ENCODE measurements around the gene XRCC4.

Gene XRCC4

DNA sequence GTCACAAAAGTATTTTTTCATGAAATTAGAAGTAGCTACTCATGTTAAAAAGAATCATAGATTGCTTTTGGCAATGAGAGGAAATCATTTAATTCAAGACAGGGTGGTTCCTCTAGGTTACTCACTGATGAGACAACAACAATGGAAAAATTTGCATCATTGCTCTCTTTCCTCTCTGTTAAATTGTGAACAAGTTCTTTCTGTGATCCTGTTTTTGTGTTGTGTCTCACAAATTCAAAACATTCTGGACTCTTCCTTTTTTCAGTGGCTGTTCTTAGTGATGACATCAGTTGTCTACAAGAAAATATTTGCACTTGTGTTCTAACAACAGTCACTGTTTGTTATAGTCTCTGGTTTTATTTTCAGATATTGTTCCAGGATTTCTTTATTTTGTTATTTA, 95.3 kb downstream of the XRCC4 start:
- Histone ChIP-seq H3K27ac (ENCODE audit: poor library complexity, severe bottlenecking) (no peak overlapping the region), H3K27me3 (ENCODE audit: insufficient read depth, poor library complexity, severe bottlenecking) (no peaks in the 10 kb centered on the region), H3K4me3 (ENCODE audit: severe bottlenecking) (no peak overlapping the region), H3K4me1 (ENCODE audit: insufficient read depth, poor library complexity, severe bottlenecking) (no peaks in the 10 kb centered on the region), H3K9me3 (ENCODE audit: severe bottlenecking) (no peaks in the 10 kb centered on the region), H3K36me3 (ENCODE audit: low read depth) (no peaks in the 10 kb centered on the region)
- DNase-seq (ENCODE audit: low spot score): no peak
- TF ChIP-seq, protein P1, sequence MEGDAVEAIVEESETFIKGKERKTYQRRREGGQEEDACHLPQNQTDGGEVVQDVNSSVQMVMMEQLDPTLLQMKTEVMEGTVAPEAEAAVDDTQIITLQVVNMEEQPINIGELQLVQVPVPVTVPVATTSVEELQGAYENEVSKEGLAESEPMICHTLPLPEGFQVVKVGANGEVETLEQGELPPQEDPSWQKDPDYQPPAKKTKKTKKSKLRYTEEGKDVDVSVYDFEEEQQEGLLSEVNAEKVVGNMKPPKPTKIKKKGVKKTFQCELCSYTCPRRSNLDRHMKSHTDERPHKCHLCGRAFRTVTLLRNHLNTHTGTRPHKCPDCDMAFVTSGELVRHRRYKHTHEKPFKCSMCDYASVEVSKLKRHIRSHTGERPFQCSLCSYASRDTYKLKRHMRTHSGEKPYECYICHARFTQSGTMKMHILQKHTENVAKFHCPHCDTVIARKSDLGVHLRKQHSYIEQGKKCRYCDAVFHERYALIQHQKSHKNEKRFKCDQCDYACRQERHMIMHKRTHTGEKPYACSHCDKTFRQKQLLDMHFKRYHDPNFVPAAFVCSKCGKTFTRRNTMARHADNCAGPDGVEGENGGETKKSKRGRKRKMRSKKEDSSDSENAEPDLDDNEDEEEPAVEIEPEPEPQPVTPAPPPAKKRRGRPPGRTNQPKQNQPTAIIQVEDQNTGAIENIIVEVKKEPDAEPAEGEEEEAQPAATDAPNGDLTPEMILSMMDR (IDR thresholded peaks at IDR 0.05; ENCODE audit: poor library complexity, severe bottlenecking): no peak
- no peak for ATAC-seq (ENCODE audit: low read depth)

DNA sequence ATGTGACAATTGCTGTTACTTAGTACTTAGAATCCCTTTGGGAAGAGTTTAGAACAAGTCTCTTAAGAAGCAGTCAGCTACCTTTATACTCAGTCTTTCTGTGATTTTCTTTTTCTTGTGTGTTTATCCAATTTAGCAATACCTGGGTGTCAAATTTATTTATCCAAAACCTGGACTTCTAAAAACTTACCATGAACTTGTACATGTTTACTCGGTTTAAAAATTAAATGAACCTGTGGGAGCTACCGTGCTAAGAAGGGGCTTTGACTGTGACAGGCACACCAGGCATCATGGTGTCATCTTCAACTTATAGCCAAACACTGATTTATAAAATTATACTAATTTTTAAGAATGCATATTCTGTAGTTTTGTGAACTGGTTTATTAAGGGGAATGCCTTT, 96.5 kb downstream of the XRCC4 start:
- no peak overlapping the region for H3K4me3 ChIP-seq (ENCODE audit: severe bottlenecking)
- no peaks in the 10 kb centered on the region for H3K27me3 ChIP-seq (ENCODE audit: insufficient read depth, poor library complexity, severe bottlenecking)
- H3K4me1 ChIP-seq (ENCODE audit: insufficient read depth, poor library complexity, severe bottlenecking): no peaks in the 10 kb centered on the region
- H3K36me3 ChIP-seq (ENCODE audit: low read depth): no peaks in the 10 kb centered on the region
- DNase-seq (ENCODE audit: low spot score) (no peak), ATAC-seq (ENCODE audit: low read depth) (no peak)
- TF ChIP-seq, protein P1 (IDR thresholded peaks at IDR 0.05; ENCODE audit: poor library complexity, severe bottlenecking): no peak
- H3K27ac ChIP-seq (ENCODE audit: poor library complexity, severe bottlenecking): no peak overlapping the region
- H3K9me3 ChIP-seq (ENCODE audit: severe bottlenecking): no peaks in the 10 kb centered on the region

DNA sequence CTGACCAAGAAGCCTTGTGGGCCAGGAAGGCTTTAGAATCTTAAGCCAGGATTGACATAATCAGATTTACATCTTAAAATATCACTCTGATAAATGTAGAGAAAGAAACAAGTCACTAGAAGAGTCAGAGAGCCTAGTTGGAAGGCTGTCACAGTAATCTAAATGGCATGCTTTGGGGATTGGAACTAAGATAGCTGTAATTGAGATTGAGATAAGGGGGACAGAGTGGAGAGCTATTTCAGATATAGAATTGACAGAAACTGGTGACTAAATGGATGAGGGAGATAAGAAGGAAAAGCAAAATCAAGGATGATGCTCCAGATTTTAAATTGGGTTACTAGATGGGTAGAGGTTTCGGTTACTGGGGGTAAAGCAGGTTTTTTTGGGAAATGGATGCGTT, 100.5 kb downstream of the XRCC4 start:
- DNase-seq (ENCODE audit: low spot score) (no peak), ATAC-seq (ENCODE audit: low read depth) (no peak)
- Histone ChIP-seq H3K9me3 (ENCODE audit: severe bottlenecking) (no peaks in the 10 kb centered on the region), H3K4me1 (ENCODE audit: insufficient read depth, poor library complexity, severe bottlenecking) (no peaks in the 10 kb centered on the region), H3K36me3 (ENCODE audit: low read depth) (no peaks in the 10 kb centered on the region), H3K27me3 (ENCODE audit: insufficient read depth, poor library complexity, severe bottlenecking) (no peaks in the 10 kb centered on the region), H3K27ac (ENCODE audit: poor library complexity, severe bottlenecking) (no peak overlapping the region), H3K4me3 (ENCODE audit: severe bottlenecking) (no peak overlapping the region)
- TF ChIP-seq, protein P1 (IDR thresholded peaks at IDR 0.05; ENCODE audit: poor library complexity, severe bottlenecking): no peak

DNA sequence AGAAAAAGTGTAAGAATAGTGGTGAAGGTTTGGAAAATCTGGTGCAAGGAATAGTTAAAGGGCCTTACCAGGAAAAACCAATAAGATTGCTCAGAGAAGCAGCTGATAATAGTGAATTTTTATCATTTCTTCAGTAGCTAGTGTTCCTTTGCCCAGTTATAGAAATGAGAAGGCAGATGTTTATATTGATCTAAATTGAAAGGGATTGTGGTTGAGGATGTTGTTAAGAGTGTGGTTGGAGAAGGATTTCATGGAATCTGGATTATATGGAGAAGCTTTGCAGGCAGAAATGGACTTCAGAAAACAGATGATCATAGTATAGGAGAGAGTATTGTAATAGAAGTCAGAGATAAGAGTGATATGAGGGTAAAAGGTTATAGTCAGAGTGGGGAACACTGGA, 102.6 kb downstream of the XRCC4 start:
- Histone ChIP-seq H3K9me3 (ENCODE audit: severe bottlenecking) (no peaks in the 10 kb centered on the region), H3K4me1 (ENCODE audit: insufficient read depth, poor library complexity, severe bottlenecking) (no peaks in the 10 kb centered on the region), H3K27ac (ENCODE audit: poor library complexity, severe bottlenecking) (no peak overlapping the region), H3K4me3 (ENCODE audit: severe bottlenecking) (no peak overlapping the region), H3K36me3 (ENCODE audit: low read depth) (no peaks in the 10 kb centered on the region), H3K27me3 (ENCODE audit: insufficient read depth, poor library complexity, severe bottlenecking) (no peaks in the 10 kb centered on the region)
- ATAC-seq (ENCODE audit: low read depth) (no peak), DNase-seq (ENCODE audit: low spot score) (no peak)
- TF ChIP-seq, protein P1 (IDR thresholded peaks at IDR 0.05; ENCODE audit: poor library complexity, severe bottlenecking): no peak

DNA sequence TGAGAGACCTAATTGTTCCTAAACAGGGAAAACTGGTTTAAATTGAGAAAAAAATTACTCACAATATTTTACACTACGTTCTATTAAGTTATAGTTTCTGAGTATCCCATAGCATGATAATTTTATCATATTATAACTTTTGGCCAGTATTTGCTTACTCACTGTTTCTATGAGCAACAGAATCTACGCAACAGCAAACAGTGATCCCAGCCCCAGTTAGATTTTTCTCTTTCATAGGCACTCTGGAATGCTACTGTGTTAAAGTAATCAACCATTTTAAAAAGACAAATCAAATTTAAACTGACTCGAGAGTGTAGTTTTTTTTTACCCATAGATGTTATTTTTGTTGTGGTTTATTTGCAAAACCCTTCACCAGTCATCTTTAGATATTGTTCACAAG, 107.2 kb downstream of the XRCC4 start:
- Histone ChIP-seq H3K4me1 (ENCODE audit: insufficient read depth, poor library complexity, severe bottlenecking) (no peaks in the 10 kb centered on the region), H3K36me3 (ENCODE audit: low read depth) (no peaks in the 10 kb centered on the region), H3K27me3 (ENCODE audit: insufficient read depth, poor library complexity, severe bottlenecking) (no peaks in the 10 kb centered on the region), H3K9me3 (ENCODE audit: severe bottlenecking) (no peaks in the 10 kb centered on the region), H3K4me3 (ENCODE audit: severe bottlenecking) (no peak overlapping the region), H3K27ac (ENCODE audit: poor library complexity, severe bottlenecking) (no peak overlapping the region)
- DNase-seq (ENCODE audit: low spot score) (no peak), ATAC-seq (ENCODE audit: low read depth) (no peak)
- TF ChIP-seq, protein P1 (IDR thresholded peaks at IDR 0.05; ENCODE audit: poor library complexity, severe bottlenecking): no peak
